IMR-90 (cell line): Measurements from ENCODE around the gene RPL39. TPM values are rescaled to one million over a fixed set of nuclear protein-coding genes. Genes with fewer than 3 reads are reported as not detected.

Experiments used
- ATAC-seq: fragments of 200-7000 bp; cut with Tn5 transposase; 2 replicates; pipeline ENCODE4 v1.9.1; 2020; ENCODE audit warnings: low read depth, mild to moderate bottlenecking, moderate library complexity
- BruUV-seq: library from RNA; stranded (reverse); fragments of 400-500 nt; replicated peaks from 2 replicates; lab custom pipeline; 2021; lab: Mats Ljungman, UMichigan
- CTCF ChIA-PET: fragments of 300-600 bp; formaldehyde crosslinking; extraction: SDS; loops from one replicate; lab custom pipeline; 2021; ENCODE audit warnings: antibody characterized with exemption; lab: Yijun Ruan, JAX
- POLR2A ChIA-PET: fragments of 300-600 bp; sonication (Branson Sonifier 250); formaldehyde crosslinking; loops from one replicate; lab custom pipeline; 2022; ENCODE audit warnings: antibody characterized with exemption; ENCODE audit not compliant: unreplicated experiment; lab: Charles Lee
- DNase-seq: peaks from one replicate; pipeline ENCODE4 v3.0.0; 2013
- H2AFZ ChIP-seq: replicated peaks from 2 replicates; pipeline ENCODE3; 2013; ENCODE audit warnings: low read length, mild to moderate bottlenecking; ENCODE audit not compliant: poor library complexity
- H2AK5ac ChIP-seq: 2 replicates; pipeline ENCODE4 v1.6.1; 2013; ENCODE audit warnings: low read depth, low read length, inconsistent platforms
- H2AK9ac ChIP-seq: replicated peaks from 2 replicates; pipeline ENCODE3; 2013; ENCODE audit warnings: mild to moderate bottlenecking, low read depth, low read length, moderate library complexity; ENCODE audit not compliant: poor library complexity
- H2BK120ac ChIP-seq: 2 replicates; pipeline ENCODE4 v1.6.1; 2013; ENCODE audit warnings: low read depth, low read length, inconsistent platforms
- H2BK15ac ChIP-seq: 3 replicates; pipeline ENCODE4 v1.6.1; 2013; ENCODE audit warnings: low read depth, low read length, inconsistent platforms
- H2BK20ac ChIP-seq: 2 replicates; pipeline ENCODE4 v1.6.1; 2013; ENCODE audit warnings: low read depth, mild to moderate bottlenecking, inconsistent platforms, low read length, moderate library complexity
- H2BK5ac ChIP-seq: 2 replicates; pipeline ENCODE4 v1.6.1; 2013; ENCODE audit warnings: mild to moderate bottlenecking, low read depth, low read length, inconsistent platforms; ENCODE audit not compliant: poor library complexity, severe bottlenecking
- H3K14ac ChIP-seq: replicated peaks from 2 replicates; pipeline ENCODE4 v1.6.1; 2013; ENCODE audit warnings: low read depth, low read length, inconsistent platforms
- H3K18ac ChIP-seq: 2 replicates; pipeline ENCODE4 v1.6.1; 2013; ENCODE audit warnings: low read depth, low read length, control low read depth
- H3K23ac ChIP-seq: 2 replicates; pipeline ENCODE4 v1.6.1; 2013; ENCODE audit warnings: low read depth, low read length, inconsistent platforms
- H3K27ac ChIP-seq: 2 replicates; pipeline ENCODE4 v1.5.1; 2013; ENCODE audit warnings: mild to moderate bottlenecking, control low read depth, low read length; ENCODE audit not compliant: insufficient read depth
- H3K27me3 ChIP-seq: 2 replicates; pipeline ENCODE4 v1.6.1; 2013; ENCODE audit warnings: low read length; ENCODE audit not compliant: control insufficient read depth, insufficient read depth
- H3K36me3 ChIP-seq: 2 replicates; pipeline ENCODE4 v1.6.1; 2013; ENCODE audit warnings: low read length, mixed read lengths; ENCODE audit not compliant: control insufficient read depth, insufficient read depth
- H3K4ac ChIP-seq: 2 replicates; pipeline ENCODE4 v1.6.1; 2013; ENCODE audit warnings: low read depth, low read length, inconsistent platforms
- H3K4me1 ChIP-seq: 2 replicates; pipeline ENCODE4 v1.6.1; 2013; ENCODE audit warnings: low read length, mixed read lengths; ENCODE audit not compliant: control insufficient read depth, insufficient read depth
- H3K4me2 ChIP-seq: 2 replicates; pipeline ENCODE4 v1.6.1; 2013; ENCODE audit warnings: low read depth, mild to moderate bottlenecking, control low read depth, low read length, moderate library complexity
- H3K4me3 ChIP-seq: 2 replicates; pipeline ENCODE4 v1.5.1; 2013; ENCODE audit warnings: low read depth, mild to moderate bottlenecking, control low read depth, low read length, moderate library complexity; ENCODE audit not compliant: insufficient read depth
- H3K56ac ChIP-seq: 2 replicates; pipeline ENCODE4 v1.6.1; 2013; ENCODE audit warnings: low read length, inconsistent platforms; ENCODE audit not compliant: insufficient read depth; ENCODE audit errors: extremely low read depth
- H3K79me1 ChIP-seq, 2 experiments: 2 replicates each; pipeline ENCODE4 v1.6.1; 2013; ENCODE audit warnings: low read length in 2 of 2, inconsistent platforms in 1 of 2, low read depth in 1 of 2
- H3K9ac ChIP-seq: 2 replicates; pipeline ENCODE4 v1.6.1; 2013; ENCODE audit warnings: low read depth, low read length, control low read depth
- H3K9me1 ChIP-seq: 2 replicates; pipeline ENCODE4 v1.6.1; 2013; ENCODE audit warnings: low read length, inconsistent platforms; ENCODE audit not compliant: insufficient read depth
- H3K9me3 ChIP-seq: 2 replicates; pipeline ENCODE4 v1.6.1; 2013; ENCODE audit warnings: low read length; ENCODE audit not compliant: control insufficient read depth, insufficient read depth
- H4K20me1 ChIP-seq: 2 replicates; pipeline ENCODE4 v1.6.1; 2013; ENCODE audit warnings: low read length, inconsistent platforms; ENCODE audit not compliant: insufficient read depth
- H4K5ac ChIP-seq: 2 replicates; pipeline ENCODE4 v1.6.1; 2013; ENCODE audit warnings: mild to moderate bottlenecking, low read depth, low read length, control low read depth
- H4K8ac ChIP-seq, 2 experiments: 2 replicates each; pipeline ENCODE4 v1.6.1; 2013; ENCODE audit warnings: low read depth in 2 of 2, low read length in 2 of 2, control low read depth in 1 of 2, inconsistent platforms in 1 of 2
- H4K91ac ChIP-seq: 2 replicates; pipeline ENCODE4 v1.6.1; 2013; ENCODE audit warnings: low read depth, low read length, inconsistent platforms; ENCODE audit not compliant: insufficient read depth
- BHLHE40 ChIP-seq: fragments of 150-350 bp; IDR thresholded peaks from 2 replicates; pipeline ENCODE4 v1.6.1; 2016; ENCODE audit warnings: mild to moderate bottlenecking, low read depth, low read length
- CEBPB ChIP-seq: IDR thresholded peaks from 2 replicates; pipeline ENCODE4 v1.6.1; 2012; ENCODE audit warnings: low read depth, low read length, improper control_type of control experiment
- CHD1 ChIP-seq: IDR thresholded peaks from 2 replicates; pipeline ENCODE4 v1.6.1; 2012; ENCODE audit warnings: low read depth, low read length, improper control_type of control experiment
- CTCF ChIP-seq: conservative IDR thresholded peaks from 2 replicates; pipeline ENCODE4 v1.5.1; 2012; ENCODE audit warnings: mild to moderate bottlenecking, low read depth, low read length, improper control_type of control experiment
- FOS ChIP-seq: fragments of 150-350 bp; IDR thresholded peaks from 2 replicates; pipeline ENCODE4 v1.6.1; 2016; ENCODE audit warnings: low read depth, low read length
- MAFK ChIP-seq: IDR thresholded peaks from 2 replicates; pipeline ENCODE4 v1.6.1; 2012; ENCODE audit warnings: low read depth, low read length, improper control_type of control experiment
- MAZ ChIP-seq: IDR thresholded peaks from 2 replicates; pipeline ENCODE4 v1.6.1; 2012; ENCODE audit warnings: low read depth, mild to moderate bottlenecking, low read length, improper control_type of control experiment, moderate library complexity, borderline replicate concordance
- MXI1 ChIP-seq: IDR thresholded peaks from 2 replicates; pipeline ENCODE4 v1.6.1; 2012; ENCODE audit warnings: low read depth, mild to moderate bottlenecking, low read length, moderate library complexity, borderline replicate concordance
- NFE2L2 ChIP-seq: fragments of 150-350 bp; IDR thresholded peaks from 2 replicates; pipeline ENCODE4 v1.6.1; 2016; ENCODE audit warnings: low read depth, mild to moderate bottlenecking, low read length
- POLR2A ChIP-seq: IDR thresholded peaks from 2 replicates; pipeline ENCODE4 v1.6.1; 2012; ENCODE audit warnings: mild to moderate bottlenecking, low read depth, low read length
- RAD21 ChIP-seq: IDR thresholded peaks from 2 replicates; pipeline ENCODE4 v1.6.1; 2012; ENCODE audit warnings: low read length, improper control_type of control experiment
- RCOR1 ChIP-seq: IDR thresholded peaks from 2 replicates; pipeline ENCODE4 v1.6.1; 2012; ENCODE audit warnings: mild to moderate bottlenecking, low read length, improper control_type of control experiment; ENCODE audit not compliant: insufficient replicate concordance
- RFX5 ChIP-seq: IDR thresholded peaks from 2 replicates; pipeline ENCODE4 v1.8.0; 2012; ENCODE audit warnings: low read depth, mild to moderate bottlenecking, low read length, moderate library complexity
- SMC3 ChIP-seq: fragments of 150-350 bp; IDR thresholded peaks from 2 replicates; pipeline ENCODE4 v1.6.1; 2016; ENCODE audit warnings: low read depth, mild to moderate bottlenecking, antibody characterized with exemption, low read length, moderate library complexity
- USF2 ChIP-seq: fragments of 150-350 bp; IDR thresholded peaks from 2 replicates; pipeline ENCODE4 v1.6.1; 2017; ENCODE audit warnings: mild to moderate bottlenecking, antibody characterized with exemption, low read length, low read depth
- WGBS, 2 experiments: methylation state at CpG; one replicate each; pipeline versions ENCODE4 v1.1.5 to v1.1.7; 2013; ENCODE audit warnings: missing lambda C conversion rate in 2 of 2; ENCODE audit not compliant: insufficient read length in 1 of 2; ENCODE audit errors: extremely low coverage in 2 of 2; 5-methylcytosine and 5-hydroxymethylcytosine counted together
- dilution Hi-C: fragments of 300-500 bp; cut with HindIII; formaldehyde crosslinking; loops from one replicate; pipeline ENCODE4 v1.14.3; 2018; ENCODE audit warnings: low sequenced_read_pairs; ENCODE audit not compliant: unreplicated experiment
- in situ Hi-C: fragments of 300-500 bp; cut with MboI; formaldehyde crosslinking; loops from 3 replicates; pipeline ENCODE4 v1.14.3; 2019; ENCODE audit warnings: low sequenced_read_pairs, inconsistent platforms, mixed read lengths
- intact Hi-C: fragments of 100-400 bp; cut with micrococcal nuclease; formaldehyde crosslinking; loops from 2 replicates; pipeline ENCODE4 v1.10.0; 2022
- polyA plus RNA-seq, 3 experiments: library from polyadenylated mRNA; depleted of rRNA; stranded (reverse); fragments of >200 nt; gene quantifications; 2 replicates each; pipeline ENCODE4 v1.2.3, GENCODE V29; 2012; ENCODE audit warnings: low replicate concordance in 1 of 3
- total RNA-seq: library from RNA; depleted of rRNA; stranded (reverse); fragments of >200 nt; gene quantifications from 2 replicates; pipeline ENCODE4 v1.2.3, GENCODE V29; 2012
- TF ChIP-seq, protein P1 (sequence below): fragments of 150-350 bp; IDR thresholded peaks from 2 replicates; pipeline ENCODE4 v1.6.1; 2016; ENCODE audit warnings: low read depth, mild to moderate bottlenecking, low read length, moderate library complexity, borderline replicate concordance

RPL39 gene
- total and polyA plus RNA-seq, 2 of the 4 experiments (the other 2 are of a cell fraction) = 681 to 2,357 TPM

- Histone ChIP-seq H2BK15ac (no peak overlapping the region), H2BK5ac (no peak overlapping the region), H3K23ac (no peak overlapping the region), H3K36me3 (no peaks in the 10 kb centered on the region), H2AK5ac (no peak overlapping the region), H3K4ac (no peak overlapping the region), H2BK120ac (no peak overlapping the region), H2AK9ac (peak overlapping the region; percentile 40), H3K56ac (no peak overlapping the region), H2AFZ (peak overlapping the region; percentile 87), H4K91ac (no peak overlapping the region), H2BK20ac (no peak overlapping the region), H3K14ac (no peak overlapping the region), H3K4me2 (no peak overlapping the region), H3K4me1 (peaks cover 3% of the 10 kb centered on the region), H3K4me3 (no peak overlapping the region), H3K18ac (no peak overlapping the region), H3K9me3 (no peaks in the 10 kb centered on the region), H4K8ac (no peak overlapping the region), H3K79me1 (no peaks in the 10 kb centered on the region), H4K20me1 (no peaks in the 10 kb centered on the region), H3K9me1 (no peaks in the 10 kb centered on the region), H3K9ac (no peak overlapping the region), H3K27me3 (no peaks in the 10 kb centered on the region), H3K27ac (no peak overlapping the region), H4K5ac (no peak overlapping the region)
- DNase-seq (no peak), ATAC-seq (no peak)
- in situ Hi-C loops = no loop called here
- TF ChIP-seq RCOR1 (no peak), CHD1 (no peak), SMC3 (no peak), BHLHE40 (no peak), RFX5 (no peak), CTCF (no peak), MXI1 (no peak), RAD21 (no peak), CEBPB (no peak), FOS (no peak), POLR2A (no peak), USF2 (no peak), NFE2L2 (no peak), MAZ (no peak), MAFK (no peak)
- TF ChIP-seq, protein P1, sequence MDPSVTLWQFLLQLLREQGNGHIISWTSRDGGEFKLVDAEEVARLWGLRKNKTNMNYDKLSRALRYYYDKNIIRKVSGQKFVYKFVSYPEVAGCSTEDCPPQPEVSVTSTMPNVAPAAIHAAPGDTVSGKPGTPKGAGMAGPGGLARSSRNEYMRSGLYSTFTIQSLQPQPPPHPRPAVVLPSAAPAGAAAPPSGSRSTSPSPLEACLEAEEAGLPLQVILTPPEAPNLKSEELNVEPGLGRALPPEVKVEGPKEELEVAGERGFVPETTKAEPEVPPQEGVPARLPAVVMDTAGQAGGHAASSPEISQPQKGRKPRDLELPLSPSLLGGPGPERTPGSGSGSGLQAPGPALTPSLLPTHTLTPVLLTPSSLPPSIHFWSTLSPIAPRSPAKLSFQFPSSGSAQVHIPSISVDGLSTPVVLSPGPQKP = no peak
- ChIA-PET CTCF (interaction anchor here (1.0 kb wide), 1 partner anchor 34 kb away, joined by 3 read pairs; the partner anchor contains the start of gene RPL39), POLR2A (no interaction called here)
- 35% methylated on average over 2 of the region's 12 CpGs; no CpG with 5 or more reads in 1 of the 2 experiments for WGBS, 2 experiments
- dilution Hi-C loops = no loop called here
- BruUV-seq = no TSS peak
- intact Hi-C loops = loop anchor here (10.0 kb wide), 1 partner anchor 63 kb away; the partner anchor contains the start of gene SEPTIN6
Measured at GRCh38 chrX:119757646-119757978, 33.8 kb downstream of the RPL39 start.
